Dedifferentiated amniotic fluid mesenchymal stem cell (primary cell): ENCODE data around the gene RECQL5.
"Not testable (repeated sequence)": the region's sequence is repeated elsewhere in the genome, so short reads cannot be mapped to it uniquely, and the experiment has no call there.

Experiments
- DNase-seq: peaks from one replicate; pipeline ENCODE4 v3.0.0-alpha.2; 2016; ENCODE audit errors: extremely low spot score

Gene RECQL5

GRCh38 chr17:75616521-75617122, 50.3 kb downstream of the RECQL5 start:
- DNase-seq, result no peak

DNA sequence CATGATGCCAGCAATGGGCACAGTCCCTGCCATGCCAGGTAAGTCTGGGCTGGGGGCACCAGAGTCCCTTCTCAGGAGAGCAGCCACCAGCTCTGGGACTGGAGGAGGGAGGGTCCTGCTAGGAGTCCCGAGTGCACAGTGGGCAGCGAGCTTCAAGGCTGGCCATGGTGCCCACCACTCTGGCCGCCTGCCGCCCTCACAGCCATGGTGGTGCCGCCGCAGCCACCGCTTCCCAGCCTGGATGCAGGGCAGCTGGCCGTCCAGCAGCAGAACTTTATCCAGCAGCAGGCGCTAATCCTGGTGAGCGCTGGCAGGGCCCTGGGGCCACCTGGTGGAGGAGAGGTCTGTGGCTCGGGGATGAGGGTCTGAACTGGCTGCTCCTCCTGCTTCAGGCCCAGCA, 51.7 kb downstream of the RECQL5 start:
- no peak for DNase-seq

GRCh38 chr17:75614556-75615270, 52.2 kb downstream of the RECQL5 start:
- no peak for DNase-seq

GRCh38 chr17:75614006-75614405, 52.9 kb downstream of the RECQL5 start:
- DNase-seq, result no peak

- DNase-seq, result no peak
These were observed 53.9 kb downstream of the RECQL5 start for GRCh38 chr17:75612906-75613626.

DNA sequence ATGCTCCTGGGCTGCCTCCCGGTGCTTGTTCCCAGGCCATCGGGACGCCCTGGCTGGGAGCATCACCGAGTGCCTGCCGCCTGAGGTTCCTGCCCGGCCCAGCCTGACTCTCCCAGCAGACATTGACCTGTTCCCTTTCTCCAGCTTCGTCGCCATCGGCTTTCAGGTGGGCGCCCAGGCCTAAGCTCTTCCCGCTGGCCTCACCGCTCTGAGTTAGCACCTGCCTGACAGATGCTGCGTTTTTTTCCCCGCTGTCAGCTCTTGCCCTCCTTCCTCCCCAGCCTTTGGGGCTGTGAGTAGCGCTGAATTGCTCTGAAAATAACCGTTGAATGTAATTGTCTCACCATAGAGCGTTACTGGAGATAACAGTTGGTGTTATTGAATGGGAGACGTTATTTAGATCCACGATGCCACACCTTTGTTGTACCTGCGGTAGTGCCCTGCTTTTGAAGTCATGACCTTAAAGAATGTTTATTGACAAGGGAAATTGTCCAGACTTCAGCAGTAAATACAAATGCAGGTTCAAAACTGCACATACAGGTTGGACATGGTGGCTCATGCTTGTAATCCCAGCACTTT, 55.0 kb downstream of the RECQL5 start:
- DNase-seq, result no peak

DNA sequence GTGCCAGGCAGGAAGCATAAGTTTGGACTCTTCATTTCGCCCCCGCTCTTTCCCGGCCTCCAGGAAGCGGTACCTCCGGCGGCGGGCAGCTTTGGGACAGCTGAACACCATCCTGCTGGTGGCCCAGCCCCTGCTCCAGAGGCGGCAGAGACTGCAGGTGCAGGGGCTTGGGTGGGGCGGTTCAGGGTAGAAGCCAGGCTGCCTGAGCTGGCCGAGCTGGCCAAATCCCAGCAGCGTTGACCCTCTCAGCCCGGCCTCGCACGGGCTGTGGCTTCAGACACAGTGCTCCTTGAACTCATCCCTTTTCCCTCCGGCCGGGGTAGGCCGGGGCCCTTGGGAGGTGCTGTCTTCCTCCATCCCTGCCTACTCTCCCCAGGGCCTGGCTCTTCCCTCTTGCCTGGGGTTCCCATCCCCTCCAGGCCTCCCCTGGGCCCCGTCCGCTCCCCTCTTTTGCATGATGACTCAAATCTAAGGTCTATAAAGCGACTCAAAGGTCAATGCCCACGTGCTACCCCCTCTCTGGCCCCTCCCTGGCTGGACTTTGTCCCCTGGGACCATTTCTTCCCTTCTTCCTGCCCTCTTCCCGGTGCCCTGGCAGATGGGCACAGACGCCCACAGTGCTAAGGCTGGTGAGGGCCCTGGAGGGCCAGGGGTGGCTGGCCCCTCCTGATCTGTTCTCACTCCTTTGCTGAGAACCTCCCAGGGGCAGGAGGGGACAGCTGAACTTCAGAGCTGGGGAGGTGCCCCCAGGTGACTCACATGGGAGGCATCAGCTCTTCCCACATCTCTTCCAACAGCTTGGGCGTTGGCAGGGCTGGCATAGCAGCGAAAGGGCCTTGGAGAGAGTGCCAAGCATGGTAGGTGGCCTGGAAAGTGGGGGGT, 56.6 kb downstream of the RECQL5 start:
- no peak for DNase-seq

DNA sequence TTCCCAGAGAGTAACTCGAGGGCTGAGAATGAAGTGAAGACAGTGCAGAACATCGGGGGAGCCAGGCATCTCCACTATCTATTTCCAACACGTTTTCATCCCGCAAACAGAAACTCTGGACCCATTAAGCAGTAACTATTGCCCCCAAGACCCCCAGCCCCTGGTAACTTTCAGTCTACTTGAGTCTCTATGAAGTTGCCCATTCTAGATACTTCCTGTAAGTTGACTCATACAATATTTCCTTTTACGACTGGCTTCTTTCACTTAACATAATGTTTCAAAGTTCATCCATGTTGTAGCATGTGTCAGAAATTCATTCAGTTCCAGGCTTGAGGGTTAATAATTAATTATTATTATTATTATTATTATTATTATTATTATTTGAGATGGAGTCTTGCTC, 59.9 kb downstream of the RECQL5 start:
- no peak for DNase-seq

DNA sequence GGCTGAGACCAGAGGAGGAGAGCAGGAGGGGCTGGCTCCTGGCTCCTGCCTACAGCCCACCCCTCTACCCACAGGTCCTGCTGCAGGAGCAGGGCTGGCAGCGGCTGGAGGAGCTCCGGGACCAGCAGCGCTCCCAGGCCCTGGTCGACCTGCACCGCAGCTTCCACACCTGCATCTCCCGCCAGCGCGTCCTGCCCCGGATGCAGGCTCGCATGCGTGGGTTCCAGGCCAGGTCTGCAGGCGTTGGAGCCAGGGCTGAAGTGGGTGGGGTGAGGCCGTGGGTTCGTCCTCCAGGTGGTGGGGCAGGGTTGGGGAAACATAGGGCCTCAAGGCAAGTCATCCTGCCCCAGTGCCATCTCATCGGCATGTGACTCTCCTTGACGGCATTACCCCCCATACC, 61.2 kb downstream of the RECQL5 start:
- no peak for DNase-seq

DNA sequence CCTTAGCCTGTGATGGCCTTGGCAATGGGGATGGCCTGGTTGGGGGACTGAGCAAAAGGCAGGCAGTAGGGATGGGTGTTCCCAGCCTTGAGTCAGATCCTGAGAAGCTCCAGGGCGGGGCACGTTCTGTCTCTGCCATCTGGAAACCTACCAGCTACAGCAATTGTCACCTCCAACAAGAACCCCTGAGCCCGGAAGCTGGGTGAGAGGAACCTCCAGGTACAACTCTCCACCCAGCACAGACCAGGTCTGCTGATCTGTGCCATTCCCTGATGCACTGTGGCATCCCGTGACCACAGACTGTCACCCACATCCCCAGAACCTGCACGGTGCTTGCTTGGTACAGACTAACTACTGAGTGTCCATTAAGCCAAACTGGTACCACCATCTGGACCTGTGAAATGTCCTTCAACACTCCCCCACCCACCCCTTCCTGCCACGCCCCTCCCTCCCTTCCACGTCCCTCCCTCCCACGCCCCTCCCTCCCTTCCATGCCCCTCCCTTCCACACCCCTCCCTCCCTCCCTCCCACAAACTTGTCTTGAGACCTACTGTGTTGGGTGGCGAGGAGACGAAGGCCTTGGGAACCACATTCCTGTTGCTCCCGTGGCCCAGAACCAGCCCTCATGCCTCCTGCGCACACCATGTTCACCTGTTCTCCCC, 62.8 kb downstream of the RECQL5 start:
- DNase-seq, result no peak

- DNase-seq, result no peak
These were observed 63.8 kb downstream of the RECQL5 start for GRCh38 chr17:75603123-75603522.

GRCh38 chr17:75602644-75603043, 64.3 kb downstream of the RECQL5 start:
- no peak for DNase-seq

GRCh38 chr17:75601057-75601987, 65.6 kb downstream of the RECQL5 start:
- no peak for DNase-seq

GRCh38 chr17:75596320-75597087, 70.5 kb downstream of the RECQL5 start:
- DNase-seq, result no peak

DNA sequence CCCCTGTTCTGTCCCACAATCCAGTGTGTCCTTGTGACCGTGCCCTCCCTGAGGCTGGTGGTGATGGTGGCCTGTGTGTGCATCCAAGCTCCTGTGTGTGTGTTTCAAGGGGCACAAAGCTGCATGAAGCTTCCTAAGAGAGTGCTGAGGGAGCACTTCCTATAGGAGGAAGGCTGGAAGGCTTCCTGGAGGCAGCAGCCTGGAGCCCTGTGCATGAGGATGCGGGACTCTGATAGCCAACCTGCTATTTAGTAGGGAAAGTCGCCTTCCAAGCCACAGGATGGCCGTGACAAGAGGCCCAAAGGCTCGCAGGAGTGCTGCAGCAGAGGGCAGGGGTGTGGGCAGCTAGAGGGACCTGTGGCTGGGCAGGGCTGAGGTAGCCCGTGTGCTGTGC, 71.0 kb downstream of the RECQL5 start:
- DNase-seq, result no peak

- DNase-seq, result no peak
These were observed 71.6 kb downstream of the RECQL5 start for GRCh38 chr17:75595284-75595919.

GRCh38 chr17:75594499-75595283, 72.3 kb downstream of the RECQL5 start:
- DNase-seq, result no peak

GRCh38 chr17:75593430-75593829, 73.5 kb downstream of the RECQL5 start:
- not testable (repeated sequence) for DNase-seq
